ENCODE data around the gene PFAS. TPM values are rescaled to one million over a fixed set of nuclear protein-coding genes. Genes with fewer than 3 reads are reported as not detected.
"Not testable (repeated sequence)": the region's sequence is repeated elsewhere in the genome, so short reads cannot be mapped to it uniquely, and the experiment has no call there.

PFAS gene, protein sequence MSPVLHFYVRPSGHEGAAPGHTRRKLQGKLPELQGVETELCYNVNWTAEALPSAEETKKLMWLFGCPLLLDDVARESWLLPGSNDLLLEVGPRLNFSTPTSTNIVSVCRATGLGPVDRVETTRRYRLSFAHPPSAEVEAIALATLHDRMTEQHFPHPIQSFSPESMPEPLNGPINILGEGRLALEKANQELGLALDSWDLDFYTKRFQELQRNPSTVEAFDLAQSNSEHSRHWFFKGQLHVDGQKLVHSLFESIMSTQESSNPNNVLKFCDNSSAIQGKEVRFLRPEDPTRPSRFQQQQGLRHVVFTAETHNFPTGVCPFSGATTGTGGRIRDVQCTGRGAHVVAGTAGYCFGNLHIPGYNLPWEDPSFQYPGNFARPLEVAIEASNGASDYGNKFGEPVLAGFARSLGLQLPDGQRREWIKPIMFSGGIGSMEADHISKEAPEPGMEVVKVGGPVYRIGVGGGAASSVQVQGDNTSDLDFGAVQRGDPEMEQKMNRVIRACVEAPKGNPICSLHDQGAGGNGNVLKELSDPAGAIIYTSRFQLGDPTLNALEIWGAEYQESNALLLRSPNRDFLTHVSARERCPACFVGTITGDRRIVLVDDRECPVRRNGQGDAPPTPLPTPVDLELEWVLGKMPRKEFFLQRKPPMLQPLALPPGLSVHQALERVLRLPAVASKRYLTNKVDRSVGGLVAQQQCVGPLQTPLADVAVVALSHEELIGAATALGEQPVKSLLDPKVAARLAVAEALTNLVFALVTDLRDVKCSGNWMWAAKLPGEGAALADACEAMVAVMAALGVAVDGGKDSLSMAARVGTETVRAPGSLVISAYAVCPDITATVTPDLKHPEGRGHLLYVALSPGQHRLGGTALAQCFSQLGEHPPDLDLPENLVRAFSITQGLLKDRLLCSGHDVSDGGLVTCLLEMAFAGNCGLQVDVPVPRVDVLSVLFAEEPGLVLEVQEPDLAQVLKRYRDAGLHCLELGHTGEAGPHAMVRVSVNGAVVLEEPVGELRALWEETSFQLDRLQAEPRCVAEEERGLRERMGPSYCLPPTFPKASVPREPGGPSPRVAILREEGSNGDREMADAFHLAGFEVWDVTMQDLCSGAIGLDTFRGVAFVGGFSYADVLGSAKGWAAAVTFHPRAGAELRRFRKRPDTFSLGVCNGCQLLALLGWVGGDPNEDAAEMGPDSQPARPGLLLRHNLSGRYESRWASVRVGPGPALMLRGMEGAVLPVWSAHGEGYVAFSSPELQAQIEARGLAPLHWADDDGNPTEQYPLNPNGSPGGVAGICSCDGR (N-terminal part only)
- 10 to 100 TPM in 1 of 3 donors, 1 to 10 TPM in 2; 8.2 to 20.7 (median 9.3) TPM for polyA plus RNA-seq

DNA sequence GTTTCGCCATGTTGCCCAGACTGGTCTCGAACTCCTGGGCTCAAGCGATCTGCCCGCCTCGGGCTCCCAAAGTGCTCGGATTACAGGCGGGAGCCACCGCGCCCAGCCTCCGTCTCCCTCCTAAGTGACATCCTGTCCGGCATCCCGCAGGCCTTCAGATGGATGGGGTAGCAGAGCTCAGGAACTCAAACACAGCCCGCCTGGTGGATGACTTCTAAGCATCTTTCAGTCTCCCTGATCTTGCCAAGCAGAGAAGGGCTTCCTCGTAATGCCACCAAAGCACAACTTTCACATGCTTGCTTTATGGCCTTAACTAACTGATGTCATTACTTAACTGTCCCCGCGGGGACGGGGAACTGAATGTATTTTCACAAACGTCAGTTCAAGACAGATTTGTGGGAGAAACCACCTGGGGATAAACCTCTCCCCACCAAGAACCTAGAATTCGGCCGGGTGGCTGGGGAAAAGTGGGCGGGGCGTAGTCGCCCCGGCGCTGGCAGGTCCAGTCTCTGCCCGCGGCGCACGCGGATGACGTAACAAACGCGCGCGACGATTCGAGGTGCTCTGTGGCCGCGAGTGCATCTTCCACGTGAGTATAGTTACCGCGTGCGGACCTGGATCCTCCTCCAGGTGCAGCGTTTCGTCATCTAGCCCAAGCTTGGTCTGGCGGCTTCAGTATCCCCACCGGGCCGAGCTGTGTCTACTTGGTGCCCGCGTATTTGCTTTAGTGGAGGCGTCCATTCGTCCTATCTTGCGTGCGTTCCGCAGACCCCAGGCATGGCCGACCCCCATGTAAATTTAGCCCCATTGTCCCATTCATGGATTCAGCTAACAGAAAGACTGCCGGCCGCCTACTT lies at the start of gene PFAS:
Gene PFAS, plus strand, starts transcription at position 539 of the 857 bp plus-strand sequence. CDS start 4,649 bp downstream, outside the sequence.
- H3K27ac ChIP-seq (ENCODE audit: low read depth, low read length): no peak within 1 kb of the TSS
- WGBS, 3 donors: 0% methylated on average over 58 of the region's 58 CpGs

GRCh38 chr17:8204761-8205555 lies 44.1 kb upstream of the PFAS start:
- WGBS, 3 donors: 86 to 88% (median 88%) methylated on average over 19 of the region's 19 CpGs
- no peak overlapping the region for H3K27ac ChIP-seq (ENCODE audit: low read depth, low read length)

- H3K27ac ChIP-seq (ENCODE audit: low read depth, low read length): no peak overlapping the region
- WGBS, 3 donors: 93 to 95% (median 94%) methylated on average over 12 of the region's 12 CpGs
Measured at GRCh38 chr17:8206536-8206935, 42.6 kb upstream of the PFAS start.

DNA sequence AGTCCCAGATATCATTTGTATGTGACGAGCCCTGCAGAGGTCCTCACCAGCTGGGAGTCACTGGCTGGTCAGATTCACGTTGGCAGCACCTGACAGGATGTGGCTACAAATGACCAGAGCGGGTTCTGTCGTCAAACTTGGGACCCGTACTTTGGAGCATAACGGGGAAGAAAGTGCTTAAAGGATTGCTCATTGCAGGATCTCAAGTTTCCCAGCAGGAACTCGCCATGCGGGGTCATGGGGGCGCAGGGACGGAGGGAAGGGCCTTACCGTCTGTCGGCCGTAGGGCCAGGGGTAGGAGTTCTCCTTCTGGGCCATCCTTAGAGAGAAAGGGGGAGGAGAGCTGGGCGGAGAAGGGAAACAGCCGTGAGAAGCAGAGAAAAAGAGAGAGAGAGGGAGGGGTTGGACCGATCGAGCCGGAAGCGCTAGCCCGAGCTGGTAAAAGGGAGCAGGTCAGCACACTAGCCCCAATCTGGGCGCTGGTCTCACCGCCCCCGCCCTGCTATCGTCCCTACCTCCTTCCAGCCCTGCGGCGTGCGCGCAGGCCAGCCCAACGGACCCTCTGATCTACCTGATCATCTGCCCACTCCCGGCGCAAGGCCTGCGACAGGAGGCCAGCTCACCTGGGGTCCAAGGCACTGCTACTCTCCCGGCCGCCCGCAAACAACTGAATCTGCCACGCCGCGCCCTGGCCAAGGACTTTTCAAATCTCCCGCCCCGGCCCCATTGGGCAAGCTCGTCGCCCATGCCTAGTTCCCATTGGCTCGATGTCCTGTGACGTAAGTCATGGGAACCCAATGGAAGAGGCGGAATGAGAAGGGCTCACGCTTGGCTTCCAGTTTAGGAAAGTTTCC lies 39.0 kb upstream of the PFAS start, which contains the start of gene AURKB:
Gene AURKB, minus strand, starts transcription at position 669 of the 854 bp plus-strand sequence. Its CDS starts 351 bp downstream, at position 318.
- no peak within 1 kb of the TSS for H3K27ac ChIP-seq (ENCODE audit: low read depth, low read length)
- 2 to 4% (median 2%) methylated on average over 43 to 46 of the region's 46 CpGs for WGBS, 3 donors

- WGBS, 3 donors: 10 to 15% (median 12%) methylated on average over 22 of the region's 22 CpGs
- H3K27ac ChIP-seq (ENCODE audit: low read depth, low read length): no peak overlapping the region
Measured at GRCh38 chr17:8210761-8211458, 38.2 kb upstream of the PFAS start.

- no peak overlapping the region for H3K27ac ChIP-seq (ENCODE audit: low read depth, low read length)
- WGBS, 3 donors: 82 to 86% (median 84%) methylated on average over 14 of the region's 14 CpGs
Measured at GRCh38 chr17:8212312-8213180, 36.5 kb upstream of the PFAS start.

DNA sequence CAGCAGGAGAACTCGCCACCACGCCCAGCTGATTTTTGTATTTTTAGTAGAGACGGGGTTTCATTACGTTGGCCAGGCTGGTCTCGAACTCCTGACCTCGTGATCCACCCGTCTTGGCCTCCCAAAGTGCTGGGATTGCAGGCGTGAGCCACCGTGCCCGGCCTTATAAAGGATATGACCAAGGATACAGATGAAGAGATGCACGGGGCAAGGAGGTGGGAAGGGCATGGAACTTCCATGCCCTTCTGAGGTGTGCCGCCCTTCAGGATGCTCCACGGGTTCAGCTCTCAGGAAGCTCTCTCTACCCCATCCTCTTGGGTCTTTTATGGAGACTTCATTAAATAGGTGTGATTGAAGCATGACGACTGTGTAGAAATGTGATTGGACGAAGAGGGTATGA lies 35.1 kb upstream of the PFAS start:
- not testable (repeated sequence) for H3K27ac ChIP-seq (ENCODE audit: low read depth, low read length)
- WGBS, 3 donors: 89 to 93% (median 89%) methylated on average over 15 of the region's 15 CpGs

GRCh38 chr17:8220783-8221662 lies 28.1 kb upstream of the PFAS start:
- 0 to 1% (median 0%) methylated on average over 45 of the region's 45 CpGs for WGBS, 3 donors
- H3K27ac ChIP-seq (ENCODE audit: low read depth, low read length): peak overlapping the region; percentile 94

GRCh38 chr17:8221663-8222379 lies 27.3 kb upstream of the PFAS start:
- peak overlapping the region; percentile 94 for H3K27ac ChIP-seq (ENCODE audit: low read depth, low read length)
- WGBS, 3 donors: 0 to 1% (median 0%) methylated on average over 40 of the region's 40 CpGs

DNA sequence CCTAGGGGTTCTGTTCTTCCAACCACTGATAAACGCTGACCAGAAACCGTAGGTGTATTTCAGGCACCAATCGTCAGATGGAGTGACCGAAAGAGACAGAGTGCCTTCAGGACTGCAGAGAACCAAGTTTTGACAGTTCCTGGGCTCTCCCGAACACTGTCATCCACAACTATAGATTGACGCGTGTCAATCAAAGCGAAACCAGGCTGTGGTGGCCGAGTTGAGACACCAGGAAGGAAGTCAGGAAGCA lies 26.8 kb upstream of the PFAS start:
- 0 to 1% (median 0%) methylated on average over 9 of the region's 9 CpGs for WGBS, 3 donors
- peak overlapping the region; percentile 94 for H3K27ac ChIP-seq (ENCODE audit: low read depth, low read length)

DNA sequence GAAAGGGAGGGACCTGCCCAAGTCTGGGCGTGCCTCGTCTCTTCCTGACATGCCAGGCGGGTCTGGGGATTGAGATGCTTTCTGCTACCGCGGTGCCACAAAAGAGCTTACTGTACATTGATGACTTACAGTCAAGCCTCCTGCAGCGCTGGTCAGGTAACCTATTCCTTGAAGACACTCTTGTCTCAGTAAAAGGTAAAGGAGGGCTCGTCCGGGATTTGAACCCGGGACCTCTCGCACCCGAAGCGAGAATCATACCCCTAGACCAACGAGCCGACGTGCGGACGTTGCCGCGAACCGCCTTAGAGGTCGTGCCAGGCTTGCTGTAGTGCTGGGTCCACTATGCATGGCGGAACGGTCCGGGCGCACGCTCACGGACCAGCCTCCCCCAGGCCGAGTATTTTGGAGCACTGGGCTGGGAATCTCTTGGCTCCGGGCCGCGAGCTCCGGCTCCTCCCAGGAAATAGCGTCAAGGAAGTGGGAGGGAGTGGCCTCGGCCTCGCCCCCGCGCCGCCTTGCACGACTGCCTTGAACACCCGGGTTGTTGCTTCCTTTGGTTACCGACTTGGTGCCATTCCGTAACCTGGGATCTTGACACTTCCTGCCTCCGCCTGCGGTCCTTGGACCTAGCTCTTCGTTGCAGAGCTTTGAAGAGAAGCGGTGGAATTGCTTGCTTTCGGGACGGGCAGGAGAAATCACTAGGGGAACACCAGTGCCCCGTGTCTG lies 26.3 kb upstream of the PFAS start:
- peak overlapping the region; percentile 94 for H3K27ac ChIP-seq (ENCODE audit: low read depth, low read length)
- WGBS, 3 donors: 0% methylated on average over 49 of the region's 49 CpGs

- 6 to 15% (median 8%) methylated on average over 27 of the region's 27 CpGs for WGBS, 3 donors
- peak overlapping the region; percentile 94 for H3K27ac ChIP-seq (ENCODE audit: low read depth, low read length)
Measured at GRCh38 chr17:8223356-8224126, 25.5 kb upstream of the PFAS start.
